NCI-H2081 treated with DMSO at 0.1 percent for 48 hours (cell line): ENCODE measurements around the gene TMEM258.

Experiments used
- DNase-seq: peaks from one replicate; lab custom pipeline; 2025; lab: John Stamatoyannopoulos, UW

The TMEM258 gene

DNA sequence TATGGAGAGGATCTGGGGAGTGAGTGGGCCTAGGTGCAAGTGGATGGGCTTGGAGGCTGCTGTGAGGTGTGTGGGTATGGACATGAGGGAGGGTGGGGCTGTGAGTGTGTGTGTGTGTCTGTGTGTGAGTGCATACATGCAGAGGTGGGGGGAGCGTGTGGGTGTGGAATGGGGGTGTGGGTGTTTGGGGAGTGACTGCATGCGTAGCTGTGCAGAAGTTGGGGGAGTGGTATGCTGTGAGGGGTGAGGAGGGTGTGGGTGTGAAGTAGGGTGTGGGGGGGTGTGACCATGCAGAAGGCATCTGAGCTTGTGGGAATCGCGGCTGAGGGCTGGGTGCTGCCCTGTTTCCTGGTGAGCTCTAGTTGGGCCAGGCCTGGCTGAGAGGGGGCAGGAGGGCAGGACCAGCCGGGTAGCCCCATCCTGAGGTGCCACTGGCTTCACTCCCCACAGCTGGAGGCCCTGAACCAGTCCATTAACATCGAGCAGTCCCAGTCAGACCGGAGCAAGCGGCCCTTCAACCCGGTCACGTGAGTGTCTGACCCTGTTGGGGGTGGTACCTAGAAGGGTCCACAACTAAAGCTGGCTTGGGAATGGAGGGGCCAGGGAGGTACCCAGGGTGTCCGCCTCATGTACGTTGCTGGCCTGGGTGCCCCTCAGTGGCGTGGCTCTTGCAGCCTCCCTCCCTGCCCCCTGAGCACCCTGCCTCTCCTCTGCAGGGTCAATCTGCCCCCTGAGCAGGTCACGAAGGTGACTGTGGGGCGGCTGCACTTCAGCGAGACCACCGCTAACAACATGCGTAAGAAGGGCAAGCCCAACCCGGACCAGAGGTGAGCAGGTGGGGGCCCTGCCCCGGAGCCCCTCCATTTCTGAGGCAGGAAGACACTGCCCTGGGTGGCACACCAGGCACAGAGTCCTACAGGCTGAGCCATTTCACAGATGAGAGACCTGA lies 16.5 kb downstream of the TMEM258 start:
- no peak for DNase-seq

DNA sequence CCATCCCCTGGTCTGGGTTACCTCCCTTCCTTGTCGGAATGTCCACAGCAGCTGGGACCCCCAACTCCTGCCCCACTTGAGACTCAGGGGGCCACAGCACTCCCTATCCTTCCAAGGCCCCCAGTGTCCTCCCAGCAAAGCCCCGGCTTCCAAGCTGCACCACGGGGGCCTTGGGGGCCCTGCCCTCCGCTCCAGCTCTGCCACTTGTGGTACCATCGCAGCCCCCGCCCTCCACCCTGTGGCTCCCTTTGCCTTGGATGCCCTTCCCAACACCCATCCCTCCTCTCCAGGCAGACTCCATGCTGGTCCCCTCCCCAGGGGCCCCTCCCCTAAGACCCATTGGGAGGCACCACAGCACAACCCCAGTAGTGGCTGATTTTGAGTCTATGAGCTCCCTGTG lies 17.3 kb downstream of the TMEM258 start:
- DNase-seq: no peak

DNA sequence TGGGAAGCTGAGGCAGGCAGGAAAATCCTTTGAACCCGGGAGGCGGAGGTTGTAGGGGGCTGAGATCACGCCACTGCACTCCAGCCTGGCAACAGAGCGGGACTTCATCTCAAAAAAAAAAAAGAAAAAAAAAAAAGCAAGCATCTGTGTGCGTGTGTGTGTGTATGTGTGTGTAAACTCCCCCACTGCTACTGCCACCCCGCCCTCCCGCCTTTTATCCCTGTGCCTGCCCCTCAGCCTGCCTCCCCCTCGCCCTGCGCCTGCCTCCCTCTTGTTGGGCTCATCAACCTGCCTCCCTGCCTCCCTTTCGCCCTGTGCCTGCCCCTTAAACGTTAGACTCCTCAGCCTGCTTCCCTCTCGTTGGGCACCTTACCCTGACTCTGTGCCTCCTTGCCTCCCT lies 18.0 kb downstream of the TMEM258 start:
- no peak for DNase-seq

DNA sequence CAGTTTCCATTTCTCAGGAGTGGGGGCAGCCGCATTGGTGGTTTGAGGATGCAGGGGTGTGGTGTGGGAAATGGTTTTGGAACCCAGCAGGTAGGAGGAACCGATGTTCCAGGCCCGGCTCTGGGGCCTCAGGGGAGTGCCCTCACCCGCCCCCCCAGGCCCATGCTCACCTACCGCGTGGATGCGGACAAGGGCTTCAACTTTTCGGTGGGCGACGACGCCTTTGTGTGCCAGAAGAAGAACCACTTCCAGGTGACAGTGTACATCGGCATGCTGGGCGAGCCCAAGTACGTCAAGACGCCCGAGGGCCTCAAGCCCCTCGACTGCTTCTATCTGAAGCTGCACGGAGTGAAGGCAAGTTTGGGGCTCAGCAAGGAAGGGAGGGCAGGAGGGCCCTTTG lies 18.6 kb downstream of the TMEM258 start:
- no peak for DNase-seq

DNA sequence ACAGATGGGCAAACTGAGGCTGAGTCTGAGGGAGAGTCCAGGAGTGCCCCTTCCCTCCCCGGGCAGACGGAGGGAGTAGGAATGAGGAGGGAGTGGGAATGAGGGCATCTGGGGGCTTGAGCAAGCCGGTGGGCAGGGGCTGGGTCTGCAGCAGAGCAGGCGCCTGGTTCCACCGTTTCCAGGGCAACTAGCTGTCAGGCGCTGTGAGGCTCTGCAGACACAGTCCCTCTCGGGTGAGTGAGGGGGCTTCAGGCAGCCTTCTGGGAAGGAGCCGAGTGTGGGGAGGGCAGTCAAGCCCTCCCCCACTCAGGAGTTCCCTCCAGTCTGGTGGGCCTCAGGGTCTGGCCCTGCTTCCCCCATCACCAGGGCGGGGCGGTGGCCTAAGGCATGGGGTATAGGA lies 19.0 kb downstream of the TMEM258 start:
- no peak for DNase-seq

DNA sequence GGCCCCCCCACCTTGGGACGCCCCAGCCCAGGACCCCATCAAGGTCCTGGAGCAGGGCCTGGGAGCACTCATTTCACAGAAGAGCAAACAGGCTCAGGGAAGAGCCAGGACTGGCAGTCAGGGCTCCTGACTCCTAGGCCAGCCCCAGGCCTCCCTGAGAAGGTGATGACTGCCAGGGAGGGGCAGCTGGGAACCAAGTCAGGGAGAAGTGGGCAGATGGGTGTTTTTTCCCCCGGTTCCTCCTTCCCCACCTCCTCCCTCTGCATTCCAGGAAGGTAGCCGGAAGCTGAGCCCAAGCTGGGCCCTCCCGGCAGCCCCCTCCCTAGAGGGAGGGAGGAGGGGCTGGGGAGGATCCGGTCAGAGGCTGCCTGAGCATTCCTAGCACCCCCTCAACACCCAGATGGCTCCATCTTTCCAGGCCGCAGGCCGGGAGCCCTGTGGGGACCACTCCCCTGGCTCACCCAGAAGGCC lies 20.4 kb downstream of the TMEM258 start:
- no peak for DNase-seq

DNA sequence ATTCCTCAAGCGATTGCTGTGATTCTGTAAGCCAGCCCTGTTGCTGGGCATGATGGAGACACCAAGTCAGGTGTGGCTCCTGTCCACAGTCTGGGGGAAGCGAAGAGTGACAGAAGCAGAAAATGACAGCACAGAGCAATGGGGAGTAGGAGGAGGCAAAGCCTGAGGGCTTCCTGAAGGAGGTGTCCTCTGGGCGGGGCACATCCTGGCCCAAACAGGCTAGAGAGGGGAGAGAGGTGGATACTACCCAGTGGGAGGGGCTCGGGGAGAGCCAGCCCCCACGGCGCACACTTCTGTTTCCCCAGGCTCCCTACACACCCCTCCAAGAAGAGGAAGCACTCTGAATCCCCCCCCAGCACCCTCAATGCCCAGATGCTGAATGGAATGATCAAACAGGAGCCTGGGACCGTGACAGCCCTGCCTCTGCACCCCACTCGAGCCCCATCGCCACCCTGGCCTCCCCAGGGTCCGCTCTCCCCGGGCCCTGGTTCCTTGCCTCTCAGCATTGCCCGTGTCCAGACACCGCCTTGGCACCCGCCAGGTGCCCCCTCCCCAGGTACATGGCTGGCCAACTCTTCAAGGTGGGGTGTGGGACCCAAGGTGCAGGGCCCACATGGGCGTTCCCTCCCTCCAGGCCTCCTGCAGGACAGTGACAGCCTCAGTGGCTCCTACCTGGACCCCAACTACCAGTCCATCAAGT lies 21.1 kb downstream of the TMEM258 start:
- no peak for DNase-seq

DNA sequence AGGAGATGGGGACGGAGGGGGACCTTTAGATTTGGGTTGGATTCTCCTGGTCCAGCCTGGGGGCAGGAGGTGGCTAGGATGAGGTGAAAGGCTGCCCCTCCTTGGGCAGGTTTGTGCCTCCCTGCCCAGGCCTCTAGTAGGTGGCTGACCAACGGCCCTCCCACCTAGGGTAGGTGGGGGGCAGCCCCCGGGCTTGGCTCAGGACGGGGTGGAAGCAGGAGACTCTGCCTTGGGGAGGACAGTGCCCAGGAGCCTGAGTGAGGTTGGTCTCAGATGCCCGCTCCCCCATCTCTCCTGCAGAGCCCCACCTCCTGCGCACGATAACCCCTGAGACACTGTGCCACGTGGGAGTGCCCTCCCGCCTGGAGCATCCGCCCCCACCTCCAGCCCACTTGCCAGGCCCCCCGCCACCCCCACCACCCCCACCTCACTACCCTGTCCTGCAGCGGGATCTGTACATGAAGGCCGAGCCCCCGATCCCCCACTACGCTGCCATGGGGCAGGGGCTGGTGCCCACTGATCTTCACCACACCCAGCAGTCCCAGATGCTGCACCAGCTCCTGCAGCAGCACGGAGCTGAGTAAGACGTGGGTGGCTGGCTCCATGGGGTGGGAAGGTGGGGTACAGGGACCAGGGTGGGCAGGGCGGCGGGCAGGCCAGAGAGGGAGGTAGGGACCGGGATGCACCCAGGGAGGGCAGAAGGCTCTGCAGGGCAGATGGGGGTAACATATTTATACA lies 22.3 kb downstream of the TMEM258 start:
- no peak for DNase-seq

DNA sequence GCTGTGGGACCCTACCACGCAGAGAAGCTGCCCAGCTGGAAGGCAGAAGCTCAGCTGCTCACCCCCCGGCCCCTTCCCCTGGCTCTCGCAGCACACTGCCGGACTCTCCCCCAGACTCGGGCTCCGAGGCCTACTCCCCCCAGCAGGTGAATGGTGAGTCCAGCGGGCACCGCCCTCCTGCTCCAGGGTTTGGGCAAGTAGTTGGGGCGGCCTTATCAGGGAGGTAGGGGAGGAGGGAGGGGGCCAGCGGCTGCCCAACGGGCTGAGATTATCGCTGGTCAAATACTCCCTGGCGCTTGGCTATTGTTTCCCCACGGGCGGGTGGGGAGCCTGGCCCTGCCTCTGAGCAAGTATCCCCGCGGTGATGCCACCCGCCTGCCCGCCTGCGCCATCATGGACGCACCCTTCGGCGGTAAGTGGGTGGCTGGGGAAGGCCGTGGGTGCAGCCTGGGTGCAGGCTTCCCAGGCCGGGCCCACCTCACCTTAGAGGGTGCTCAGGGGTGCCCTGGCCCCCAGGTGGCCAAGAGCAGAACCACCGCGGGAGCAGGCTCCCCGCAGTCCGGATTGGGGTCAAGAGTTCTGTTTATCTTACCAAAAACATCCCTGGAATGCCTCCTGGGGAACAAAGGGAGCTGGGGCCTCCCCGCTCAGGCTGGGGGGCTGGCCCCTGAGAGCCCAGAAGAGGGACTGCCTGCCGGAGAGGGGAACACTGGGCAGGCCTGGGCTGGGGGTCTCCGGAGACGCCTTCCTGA lies 23.1 kb downstream of the TMEM258 start:
- DNase-seq: no peak

DNA sequence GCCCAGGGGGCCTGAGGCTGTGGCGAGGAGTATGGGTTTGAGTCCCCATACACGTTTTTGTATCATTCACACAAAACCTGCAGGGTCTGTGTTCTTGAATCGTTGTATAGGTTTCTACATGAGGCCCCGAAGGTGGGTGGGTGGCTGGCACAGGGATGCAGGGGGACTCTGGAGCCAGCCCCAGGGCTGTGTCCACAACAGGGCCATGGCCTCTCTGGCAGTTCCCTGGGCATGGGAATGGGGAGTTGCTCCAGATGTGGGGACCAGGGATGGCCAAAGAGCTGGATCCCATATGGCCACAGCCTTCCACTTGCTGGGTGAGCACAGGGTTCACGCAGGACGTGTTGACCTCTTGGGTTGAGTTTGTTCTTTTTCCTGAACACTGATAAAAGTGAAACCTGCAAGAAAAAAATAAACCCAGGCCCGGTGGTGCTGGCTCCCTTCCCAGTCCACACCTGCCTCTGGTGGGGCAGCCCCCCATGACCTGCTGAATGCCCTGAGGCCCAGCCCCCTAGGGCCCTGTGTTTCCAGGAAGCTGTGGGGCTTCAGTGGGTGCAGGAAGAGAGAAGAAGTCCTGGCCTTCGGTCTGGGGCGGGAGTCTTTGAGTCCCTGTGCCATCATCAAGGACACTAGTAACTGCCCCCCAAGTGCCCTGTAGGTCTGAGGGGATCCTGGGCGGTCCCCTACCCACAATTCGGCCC lies 23.9 kb downstream of the TMEM258 start:
- DNase-seq: no peak

DNA sequence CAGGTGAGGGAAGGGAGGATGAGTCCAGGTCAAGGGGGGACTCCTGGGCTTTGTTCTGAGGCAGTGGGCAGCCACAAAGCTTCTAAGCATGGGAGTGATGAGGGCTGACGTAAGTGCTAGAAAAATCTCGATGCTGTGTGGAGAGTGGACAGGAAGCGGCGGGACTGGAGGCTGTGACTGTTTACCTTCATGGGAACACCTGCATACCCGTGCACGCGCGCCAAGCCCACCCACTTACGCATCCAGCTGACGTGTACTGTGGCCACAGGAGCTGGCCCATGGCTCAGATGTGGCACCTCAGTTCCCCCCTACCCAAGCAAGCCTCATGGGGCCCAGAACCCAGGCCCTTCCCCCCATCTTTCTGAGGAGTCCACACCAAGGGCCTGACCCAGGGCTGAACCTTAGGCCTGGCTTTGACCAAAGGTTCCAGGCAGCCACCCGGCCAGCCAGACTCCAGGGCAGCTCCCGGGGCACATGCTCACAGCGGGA lies 26.0 kb downstream of the TMEM258 start:
- DNase-seq: no peak

DNA sequence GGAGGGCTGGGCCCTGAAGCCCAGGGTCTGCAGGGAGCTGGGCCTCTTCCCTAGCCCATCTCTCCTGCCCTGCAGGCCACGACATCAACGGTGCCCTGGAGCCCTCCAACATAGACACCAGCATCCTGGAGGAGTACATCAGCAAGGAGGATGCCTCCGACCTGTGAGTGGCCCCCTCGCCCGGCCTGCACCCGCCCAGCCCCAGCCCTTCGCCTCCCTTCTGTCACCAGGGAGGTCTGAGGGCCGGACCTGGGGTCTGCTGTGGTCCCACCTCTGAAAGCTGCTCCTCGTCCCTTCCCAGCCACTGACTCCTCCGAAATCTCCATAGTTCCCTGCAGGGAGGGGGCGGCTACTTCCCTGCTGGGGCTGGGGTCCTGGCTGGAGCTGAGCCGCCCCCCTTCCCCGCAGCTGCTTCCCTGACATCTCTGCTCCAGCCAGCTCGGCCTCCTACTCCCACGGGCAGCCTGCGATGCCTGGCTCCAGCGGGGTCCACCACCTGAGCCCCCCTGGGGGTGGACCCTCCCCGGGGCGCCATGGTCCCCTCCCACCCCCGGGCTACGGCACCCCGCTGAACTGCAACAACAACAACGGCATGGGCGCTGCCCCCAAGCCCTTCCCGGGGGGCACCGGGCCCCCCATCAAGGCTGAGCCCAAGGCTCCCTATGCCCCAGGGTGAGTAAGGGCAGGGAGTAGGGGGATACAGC lies 26.7 kb downstream of the TMEM258 start:
- no peak for DNase-seq

DNA sequence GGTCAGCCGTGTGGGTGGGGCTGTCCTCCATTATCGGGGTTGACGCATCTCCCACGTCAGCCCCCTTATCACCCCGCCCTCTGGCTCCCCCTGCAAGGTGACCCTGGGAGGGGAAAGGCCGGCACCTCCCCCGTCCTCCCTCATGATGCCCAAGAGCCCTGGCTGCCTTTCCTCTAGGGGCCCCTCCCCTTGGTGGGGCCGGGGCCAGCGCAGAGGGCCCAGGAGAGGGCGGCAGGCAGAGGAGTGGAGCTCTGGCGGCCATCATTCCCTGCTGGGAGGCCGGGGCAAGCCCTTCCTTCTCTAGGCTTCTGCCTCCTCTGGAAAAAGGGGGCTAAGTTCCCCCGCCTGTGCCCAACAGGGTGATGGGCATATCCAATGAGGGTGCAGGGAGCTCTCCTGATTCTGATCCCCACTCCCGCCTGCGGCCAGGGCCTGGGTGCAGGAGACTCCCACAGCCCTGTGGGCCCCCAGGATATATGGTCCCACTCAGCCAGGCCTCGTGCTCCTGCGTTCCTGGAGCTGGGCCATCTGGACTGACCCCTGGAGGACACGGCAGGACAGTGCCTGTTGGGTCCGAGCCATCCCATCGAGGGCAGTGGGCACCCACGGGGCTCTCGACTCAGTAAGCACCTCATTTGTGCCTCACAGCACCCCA lies 27.7 kb downstream of the TMEM258 start:
- DNase-seq: no peak

DNA sequence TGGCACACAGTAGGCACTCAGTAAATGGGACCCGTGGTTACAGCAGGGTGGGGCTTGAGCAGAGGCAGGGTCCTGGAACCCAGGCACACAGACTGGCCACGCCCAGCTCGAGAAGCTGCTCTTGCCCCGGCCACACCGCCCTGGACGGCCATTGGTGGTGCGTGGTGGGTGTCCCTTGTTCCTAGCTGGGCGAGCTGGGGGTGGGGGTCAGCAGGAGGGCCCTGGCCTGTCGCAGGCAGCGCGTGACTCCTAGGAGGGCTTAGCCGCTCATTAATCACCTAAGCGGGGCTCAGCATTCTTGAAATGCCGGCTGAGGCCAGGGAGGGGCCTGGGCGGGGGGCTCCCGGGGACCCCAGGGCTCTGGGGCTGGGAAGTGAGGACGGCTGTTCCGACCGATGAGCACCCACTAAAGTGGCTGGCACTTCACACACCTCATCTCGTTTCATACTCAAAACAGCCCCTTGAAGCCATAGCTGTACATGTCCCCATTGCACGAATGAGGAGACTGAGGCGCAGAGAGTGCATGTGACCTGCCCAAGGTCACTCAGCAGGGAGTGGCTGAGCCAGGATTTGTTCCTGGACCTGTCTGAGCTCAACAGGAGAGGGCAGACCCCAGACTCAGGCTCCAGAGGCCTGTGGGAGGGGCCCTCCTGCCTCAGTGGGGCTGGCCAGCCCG lies 28.3 kb downstream of the TMEM258 start:
- no peak for DNase-seq

DNA sequence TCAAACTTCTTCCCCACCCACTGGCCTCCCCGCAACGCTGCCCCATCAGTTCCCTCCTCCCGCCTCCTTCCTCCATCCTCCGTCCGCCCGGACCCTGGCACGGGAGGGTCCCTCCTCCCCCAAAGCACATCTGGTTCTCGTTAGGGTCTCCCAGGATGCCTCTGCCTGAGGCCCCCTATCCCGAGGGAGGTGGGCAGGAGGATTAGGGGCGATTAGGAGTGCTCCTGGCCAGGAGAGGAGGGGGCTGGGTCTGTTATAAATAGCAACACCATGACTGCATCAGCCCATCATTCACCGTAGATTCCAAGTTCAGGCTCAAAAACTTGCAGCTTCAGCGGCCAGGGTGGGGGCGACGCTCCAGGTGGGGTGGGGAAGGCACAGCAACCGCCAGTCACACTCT lies 29.6 kb downstream of the TMEM258 start:
- DNase-seq: no peak

DNA sequence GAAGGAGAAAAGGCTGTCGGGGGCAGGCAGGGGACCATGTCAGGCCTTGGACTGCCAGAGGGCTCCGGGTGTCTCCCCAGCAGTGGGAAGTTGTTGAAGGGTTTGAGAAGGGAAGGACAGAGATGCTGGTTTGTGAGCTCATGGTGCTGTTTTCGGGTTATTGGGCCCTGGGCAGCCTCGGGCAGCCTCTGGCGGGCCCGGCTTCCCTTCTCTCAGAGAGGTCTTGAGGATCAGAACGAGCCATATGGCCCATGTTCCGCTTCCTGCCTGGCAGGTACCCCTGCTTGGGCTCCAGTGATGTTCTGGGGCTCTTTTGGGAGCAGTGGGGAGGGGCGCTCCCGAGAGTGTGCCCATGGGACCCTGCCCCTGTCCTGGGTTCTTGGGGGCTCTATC lies 30.2 kb downstream of the TMEM258 start:
- no peak for DNase-seq

DNA sequence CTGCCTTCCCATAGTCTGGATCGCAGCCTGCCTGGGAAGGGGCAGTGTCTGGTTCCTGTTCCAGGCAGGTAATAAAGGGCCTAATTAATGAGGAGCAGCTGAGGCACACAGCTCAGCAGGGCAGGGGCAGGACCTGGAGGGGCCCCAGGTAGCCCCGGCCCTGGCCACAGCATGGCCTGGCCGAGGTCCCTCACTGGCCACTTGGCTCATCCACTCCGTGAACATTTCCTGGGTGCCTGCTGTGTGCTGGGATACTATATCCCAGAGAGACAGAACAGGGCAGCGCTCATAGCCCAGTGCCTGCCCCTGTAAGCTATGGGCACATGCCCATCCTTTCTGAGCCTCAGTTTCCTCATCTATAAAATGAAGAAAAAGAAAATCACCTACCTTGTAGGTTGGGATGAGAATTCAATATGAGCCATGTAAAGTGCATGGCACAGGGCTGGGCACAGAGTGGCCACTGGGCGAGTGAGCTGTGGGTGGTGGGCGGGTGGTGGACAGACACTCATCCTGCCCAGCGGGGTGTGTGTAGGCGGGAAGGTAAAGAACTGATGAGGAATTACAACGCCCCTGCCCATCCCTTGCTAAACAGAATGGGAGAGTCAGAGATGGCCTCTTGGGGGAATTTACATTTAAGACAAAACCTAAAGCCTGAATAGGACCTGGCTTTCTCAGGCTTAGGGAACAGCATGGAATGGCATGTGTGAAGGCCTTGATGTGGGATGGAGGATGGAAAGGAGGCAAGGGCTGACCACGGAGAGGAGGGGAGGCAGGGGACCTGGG lies 30.8 kb downstream of the TMEM258 start:
- DNase-seq: no peak

DNA sequence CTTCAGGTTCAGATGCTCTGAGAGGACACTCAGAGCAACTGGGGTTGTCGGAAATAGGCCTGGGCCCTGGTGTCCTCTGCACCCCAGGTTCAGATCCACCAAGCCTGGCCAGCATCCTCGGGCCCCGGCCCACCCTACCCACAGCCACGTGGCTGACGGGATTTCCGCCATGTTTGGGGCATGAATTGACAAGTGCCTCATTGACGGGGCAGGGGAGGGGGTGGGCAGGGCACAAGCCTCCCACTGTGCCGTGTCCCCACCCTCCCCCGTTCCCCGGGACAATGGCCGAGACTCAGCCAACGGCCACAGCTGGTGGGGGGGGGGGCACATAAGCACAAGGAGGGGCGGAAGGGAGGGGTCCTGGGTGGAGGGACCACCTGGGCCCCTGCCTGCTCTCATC lies 31.5 kb downstream of the TMEM258 start:
- no peak for DNase-seq
